ENCODE results near the gene ANKRD24.
"Not testable (repeated sequence)": the region's sequence is repeated elsewhere in the genome, so short reads cannot be mapped to it uniquely, and the experiment has no call there.

Gene ANKRD24

DNA sequence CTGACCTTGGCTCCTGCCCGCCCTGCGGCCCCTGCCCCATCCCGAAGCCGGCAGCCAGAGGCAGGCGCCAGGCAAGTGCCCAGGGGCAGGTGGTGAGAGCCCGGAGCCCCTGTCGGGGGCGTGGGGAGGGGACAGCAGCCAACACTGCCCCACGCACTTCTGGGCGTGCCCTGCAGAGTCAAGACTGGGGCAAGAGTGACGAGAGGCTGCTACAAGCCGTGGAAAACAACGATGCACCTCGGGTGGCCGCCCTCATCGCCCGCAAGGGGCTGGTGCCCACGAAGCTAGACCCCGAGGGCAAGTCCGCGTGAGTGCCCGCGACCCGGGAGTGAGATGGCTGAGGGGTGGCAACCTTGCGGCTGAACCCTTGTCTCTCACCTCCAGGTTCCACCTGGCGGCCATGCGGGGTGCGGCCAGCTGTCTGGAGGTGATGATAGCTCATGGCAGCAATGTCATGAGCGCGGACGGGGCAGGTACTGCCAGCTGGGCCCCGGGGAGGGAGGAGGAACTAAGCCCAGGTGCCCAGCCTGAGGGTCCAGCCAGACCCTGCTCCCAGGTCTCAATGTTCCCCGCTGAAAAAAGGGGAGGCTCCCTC, 17.3 kb downstream of the ANKRD24 start:
- DNase-seq: no peak

DNA sequence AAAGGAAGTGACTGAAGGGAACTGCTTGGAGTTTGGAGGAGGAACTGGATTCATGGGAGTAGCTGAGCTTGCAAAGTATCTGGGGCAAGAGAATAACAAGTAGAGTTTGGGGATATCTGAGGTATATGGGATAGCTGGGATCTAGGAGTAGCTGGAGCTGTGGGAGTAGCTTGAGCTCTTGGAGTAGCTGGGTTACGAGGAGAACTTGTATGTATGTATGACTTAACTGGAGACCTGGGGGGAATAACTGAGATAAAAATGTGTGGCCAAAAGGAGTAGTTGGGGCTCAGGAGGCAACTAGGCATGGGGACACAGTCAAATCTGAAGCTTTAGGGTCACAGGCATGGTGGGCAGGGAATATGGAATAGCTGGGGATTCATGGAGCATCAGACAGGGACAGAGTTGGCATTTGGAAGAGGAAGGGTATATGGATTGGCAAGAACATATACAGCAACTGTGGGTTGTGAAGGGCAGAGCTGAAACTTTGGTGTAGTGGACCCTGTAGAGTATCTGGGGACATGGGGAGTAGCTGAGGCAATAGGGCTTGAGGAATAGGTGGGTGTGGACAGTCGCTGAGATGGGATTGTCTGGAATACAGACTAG, 18.6 kb downstream of the ANKRD24 start:
- no peak for DNase-seq

DNA sequence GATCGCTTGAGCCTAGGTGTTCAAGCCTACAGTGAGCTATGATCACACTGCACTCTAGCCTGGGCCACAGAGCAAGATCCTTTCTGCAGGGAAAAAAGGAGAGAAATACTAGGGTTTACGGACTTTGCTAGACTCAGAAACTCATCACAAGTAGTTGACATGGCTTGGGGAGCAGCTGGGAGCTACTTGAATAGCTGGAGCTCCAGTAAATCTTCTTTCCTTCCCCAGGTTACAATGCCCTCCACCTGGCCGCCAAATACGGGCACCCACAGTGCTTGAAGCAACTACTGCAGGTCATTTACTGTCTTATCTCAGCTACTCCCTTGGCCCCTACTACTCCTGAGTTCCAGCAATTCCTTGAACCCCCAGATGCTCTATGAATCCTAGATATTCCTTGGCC, 19.3 kb downstream of the ANKRD24 start:
- no peak for DNase-seq

DNA sequence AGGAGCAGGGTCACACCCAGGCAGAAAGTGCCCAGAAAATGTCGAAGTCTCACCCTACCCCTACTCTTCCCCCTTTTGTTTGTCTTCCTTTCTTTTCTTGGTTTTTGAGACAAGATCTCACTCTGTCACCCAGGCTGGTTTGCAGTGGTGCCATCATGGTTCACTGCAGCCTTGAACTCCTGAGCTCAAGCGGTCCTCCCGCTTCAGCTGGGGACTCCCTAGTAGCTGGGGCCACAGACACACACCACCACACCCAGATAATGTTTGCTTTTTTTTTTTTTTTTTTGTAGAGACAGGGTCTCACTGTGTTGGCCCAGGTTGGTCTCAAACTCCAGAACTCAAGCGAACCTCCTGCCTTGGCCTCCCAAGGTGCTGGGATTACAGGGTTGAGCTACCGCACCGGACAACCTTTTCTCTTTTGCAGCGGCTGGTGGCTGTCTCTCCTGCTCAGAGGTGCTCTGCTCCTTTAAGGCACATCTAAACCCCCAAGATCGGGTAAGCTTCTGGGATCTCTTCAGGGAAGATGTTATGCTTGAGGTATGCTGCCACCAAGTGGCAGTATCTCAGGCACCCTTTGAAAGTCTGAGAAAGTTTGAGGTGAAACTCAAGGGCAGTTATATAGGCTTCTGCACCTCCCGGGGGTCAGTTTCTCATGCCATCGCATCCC, 24.5 kb downstream of the ANKRD24 start:
- DNase-seq: peak; percentile 24

DNA sequence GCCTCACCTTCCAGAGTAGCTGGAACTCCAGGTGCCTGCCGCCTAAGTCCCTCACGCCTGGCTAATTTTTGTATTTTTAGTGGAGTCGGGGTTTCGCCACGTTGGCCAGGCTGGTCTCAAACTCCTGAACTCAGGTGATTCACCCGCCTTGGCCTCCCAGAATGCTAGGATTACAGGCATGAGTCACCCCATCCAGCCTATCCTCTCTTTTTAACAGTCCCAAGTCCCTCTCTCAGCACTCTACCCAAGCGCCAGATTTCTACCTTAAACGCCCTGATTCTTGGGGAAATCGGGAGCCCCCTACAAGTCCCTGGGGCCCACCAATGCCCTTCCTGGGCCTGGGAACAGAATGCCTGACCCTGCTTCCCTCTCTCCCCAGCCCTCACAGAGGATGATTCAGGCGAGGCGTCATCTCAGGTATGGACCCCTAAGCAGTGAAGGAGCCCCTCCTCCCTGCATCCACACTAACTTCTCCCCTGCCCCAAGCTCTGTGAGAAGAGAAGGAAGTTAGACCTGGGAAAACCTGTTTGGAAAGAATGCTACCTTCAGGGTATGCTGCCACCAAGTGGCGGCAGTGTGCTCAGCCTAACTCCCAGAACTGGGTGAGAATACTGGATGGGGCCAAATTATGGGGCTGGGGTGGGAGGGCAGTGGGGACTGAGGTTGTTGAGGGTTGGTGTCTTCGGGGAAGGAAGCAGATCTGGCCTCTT, 26.1 kb downstream of the ANKRD24 start:
- no peak for DNase-seq

DNA sequence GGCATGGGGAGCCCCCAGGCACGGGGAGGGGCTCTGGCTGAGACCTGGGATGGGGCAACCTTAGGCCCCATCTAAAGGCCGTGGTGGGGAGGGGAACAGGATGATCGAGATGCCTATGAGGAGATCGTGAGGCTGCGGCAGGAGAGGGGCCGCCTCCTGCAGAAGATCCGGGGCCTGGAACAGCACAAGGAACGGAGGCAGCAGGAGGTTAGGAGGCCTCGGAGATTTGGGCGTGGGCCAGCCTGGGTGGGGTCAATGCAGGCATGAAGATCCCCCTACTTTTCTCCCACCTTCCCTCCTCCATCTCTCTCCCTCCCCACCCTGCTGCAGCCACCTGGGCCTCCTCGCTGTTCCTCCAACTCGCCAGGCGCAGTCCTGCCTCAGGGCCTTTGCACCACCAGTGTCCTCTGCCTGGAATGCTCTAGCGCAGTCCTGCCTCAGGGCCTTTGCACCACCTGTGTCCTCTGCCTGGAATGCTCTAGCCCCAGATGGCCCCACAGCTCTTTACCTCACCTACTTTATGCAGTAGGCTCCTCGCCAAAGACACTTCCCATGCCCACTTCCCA, 27.8 kb downstream of the ANKRD24 start:
- no peak for DNase-seq

DNA sequence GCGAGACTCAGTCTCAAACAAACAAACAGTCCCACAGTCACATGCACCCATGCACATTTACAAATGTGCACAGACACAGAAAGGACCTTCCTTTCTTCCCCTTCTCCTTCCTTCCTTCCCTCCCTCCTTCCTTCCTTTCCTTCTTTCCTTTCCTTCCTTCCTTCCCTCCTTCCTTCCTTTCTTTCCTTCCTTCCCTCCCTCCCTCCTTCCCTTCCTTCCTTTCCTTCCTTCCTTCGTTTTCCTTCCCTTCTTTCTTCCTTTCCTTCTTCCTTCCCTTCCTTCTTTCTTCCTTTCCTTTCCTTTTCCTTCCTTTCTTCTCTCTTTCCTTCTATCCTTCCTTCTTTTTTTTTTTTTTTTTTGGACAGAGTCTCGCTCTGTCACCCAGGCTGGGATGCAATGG, 30.6 kb downstream of the ANKRD24 start:
- no peak for DNase-seq

DNA sequence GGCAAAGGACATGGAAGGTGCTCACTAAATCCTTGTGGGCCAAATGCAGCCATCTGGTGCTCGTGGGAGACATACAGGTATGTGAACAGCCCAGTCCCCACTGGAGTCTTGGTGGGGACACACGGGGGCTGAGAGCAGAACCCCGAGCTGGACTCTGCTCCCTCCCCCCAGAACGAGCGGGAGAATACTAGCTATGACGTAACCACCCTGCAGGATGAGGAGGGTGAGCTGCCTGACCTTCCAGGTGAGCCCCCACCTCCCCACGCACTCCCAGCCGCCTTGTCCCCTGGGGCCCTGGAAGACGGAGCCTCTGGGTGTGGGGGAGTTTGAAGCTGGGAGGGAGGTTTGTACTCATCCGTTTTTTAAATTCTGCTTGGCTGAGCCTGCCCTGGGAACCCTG, 33.3 kb downstream of the ANKRD24 start:
- DNase-seq: no peak

DNA sequence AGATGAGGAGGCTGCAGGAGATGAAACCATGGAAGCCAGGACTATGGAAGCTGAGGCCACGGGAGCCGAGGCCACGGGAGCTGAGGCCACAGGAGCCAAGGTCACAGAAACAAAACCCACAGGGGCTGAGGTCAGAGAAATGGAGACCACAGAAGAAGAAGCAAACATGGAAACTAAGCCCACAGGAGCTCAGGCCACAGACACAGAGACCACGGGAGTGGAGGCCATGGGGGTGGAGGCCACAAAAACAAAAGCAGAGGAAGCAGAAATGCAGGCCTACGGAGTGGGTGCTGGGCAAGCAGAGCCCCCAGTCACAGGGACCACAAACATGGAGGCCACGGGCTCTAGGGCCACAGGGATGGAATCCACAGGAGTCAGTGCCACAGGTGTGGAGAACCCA, 34.4 kb downstream of the ANKRD24 start:
- DNase-seq: no peak

DNA sequence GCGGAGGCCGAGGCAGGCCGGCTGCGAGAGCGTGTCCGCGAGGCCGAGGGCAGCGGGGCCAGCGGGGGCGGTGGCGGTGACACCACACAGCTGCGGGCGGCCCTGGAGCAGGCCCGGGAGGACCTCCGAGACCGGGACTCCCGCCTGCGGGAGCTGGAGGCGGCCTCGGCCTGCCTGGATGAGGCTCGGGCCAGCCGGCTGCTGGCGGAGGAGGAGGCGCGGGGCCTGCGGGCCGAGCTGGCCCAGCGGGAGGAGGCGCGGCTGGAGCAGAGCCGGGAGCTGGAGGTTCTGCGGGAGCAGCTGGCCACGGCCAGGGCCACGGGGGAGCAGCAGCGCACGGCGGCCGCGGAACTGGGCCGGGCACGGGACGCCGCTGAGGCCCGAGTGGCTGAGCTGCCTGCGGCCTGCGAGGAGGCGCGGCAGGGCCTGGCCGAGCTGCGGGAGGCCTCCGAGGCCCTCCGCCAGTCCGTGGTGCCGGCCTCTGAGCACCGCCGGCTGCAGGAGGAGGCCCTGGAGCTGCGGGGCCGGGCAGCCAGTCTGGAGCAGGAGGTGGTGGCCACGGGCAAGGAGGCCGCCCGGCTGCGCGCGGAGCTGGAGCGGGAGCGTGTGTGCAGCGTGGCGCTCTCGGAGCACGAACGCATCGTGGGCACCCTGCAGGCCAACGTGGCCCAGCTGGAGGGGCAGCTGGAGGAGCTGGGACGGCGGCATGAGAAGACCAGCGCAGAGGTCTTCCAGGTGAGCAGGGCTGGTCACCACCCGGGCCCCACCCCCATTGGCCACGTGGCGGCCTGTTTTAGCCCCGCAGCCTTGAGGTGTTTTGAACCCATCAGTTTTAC, 35.2 kb downstream of the ANKRD24 start:
- no peak for DNase-seq

DNA sequence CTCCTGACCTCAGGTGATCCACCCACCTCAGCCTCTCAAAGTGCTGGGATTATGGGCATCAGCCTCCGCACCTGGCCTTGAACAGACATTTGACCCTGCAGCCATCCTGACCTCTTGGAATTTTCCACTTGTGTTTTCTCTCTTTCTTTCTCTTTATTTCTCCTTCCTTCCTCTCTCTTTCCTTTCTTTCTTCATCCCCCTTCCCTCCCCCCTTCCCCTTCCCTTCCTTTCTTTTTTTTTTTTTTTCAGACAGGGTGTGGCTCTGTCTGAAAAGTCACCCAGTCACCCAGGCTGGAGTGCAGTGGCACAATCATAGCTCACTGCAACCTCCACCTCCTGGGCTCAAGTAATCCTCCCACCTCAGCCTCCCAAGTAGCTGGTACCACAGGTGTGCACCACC, 36.0 kb downstream of the ANKRD24 start:
- not testable (repeated sequence) for DNase-seq

DNA sequence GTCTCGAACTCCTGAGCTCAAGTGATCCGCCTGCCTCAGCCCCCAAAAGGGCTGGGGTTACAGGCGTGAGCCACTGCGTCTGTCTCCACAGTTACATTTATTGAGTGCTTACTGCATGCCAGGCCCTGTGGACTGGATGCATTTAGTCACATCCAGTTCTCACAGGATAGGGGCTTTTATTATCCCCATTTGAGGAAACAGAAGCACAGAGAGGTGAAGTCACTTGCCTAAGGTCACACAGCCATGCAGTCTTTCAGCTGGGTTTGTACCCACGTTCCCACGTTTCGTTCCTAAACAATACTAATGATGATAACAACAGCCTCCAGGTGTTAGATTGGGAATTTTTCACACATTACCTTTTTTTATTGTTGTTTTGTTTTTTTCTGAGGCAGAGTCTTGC, 37.7 kb downstream of the ANKRD24 start:
- DNase-seq: no peak

DNA sequence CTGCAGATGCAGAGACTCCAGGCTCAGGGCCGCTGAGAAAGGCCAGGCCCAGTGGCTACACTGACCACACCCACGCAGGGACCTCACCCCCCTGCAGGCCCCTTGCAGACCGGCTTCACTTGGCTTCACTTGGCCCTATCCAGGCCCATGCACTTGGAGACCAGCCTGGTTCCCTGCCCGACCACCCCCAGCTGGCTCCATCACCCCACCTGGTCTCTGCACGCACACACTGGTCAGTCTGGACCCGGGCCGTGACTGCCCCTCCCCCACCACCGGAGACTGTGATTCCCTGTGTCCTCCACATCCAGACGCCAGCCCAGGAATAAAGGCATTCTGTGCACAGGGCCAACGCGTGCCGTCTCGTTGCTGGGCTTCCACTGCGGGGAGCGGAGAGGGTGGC, 42.0 kb downstream of the ANKRD24 start:
- DNase-seq: no peak

DNA sequence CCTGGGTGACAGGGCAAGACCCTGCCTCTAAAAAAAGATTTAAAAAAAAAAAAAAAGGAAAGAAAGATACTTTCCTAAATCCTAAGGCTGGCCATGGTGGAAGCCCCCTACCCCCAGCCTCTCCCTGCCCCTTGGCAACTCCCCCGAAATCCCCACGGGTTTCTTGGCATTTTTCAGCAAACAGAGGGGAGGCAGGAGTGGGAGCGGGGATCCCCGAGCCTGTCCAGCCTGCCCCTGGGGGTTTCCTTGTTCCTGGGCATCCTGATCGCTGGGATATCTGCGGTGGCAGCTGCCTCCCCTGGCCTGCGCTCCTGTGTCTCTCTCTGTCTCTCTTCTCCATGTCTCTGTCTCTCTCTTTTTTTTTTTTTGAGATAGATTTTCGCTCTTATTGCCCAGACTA, 43.4 kb downstream of the ANKRD24 start:
- DNase-seq: no peak

DNA sequence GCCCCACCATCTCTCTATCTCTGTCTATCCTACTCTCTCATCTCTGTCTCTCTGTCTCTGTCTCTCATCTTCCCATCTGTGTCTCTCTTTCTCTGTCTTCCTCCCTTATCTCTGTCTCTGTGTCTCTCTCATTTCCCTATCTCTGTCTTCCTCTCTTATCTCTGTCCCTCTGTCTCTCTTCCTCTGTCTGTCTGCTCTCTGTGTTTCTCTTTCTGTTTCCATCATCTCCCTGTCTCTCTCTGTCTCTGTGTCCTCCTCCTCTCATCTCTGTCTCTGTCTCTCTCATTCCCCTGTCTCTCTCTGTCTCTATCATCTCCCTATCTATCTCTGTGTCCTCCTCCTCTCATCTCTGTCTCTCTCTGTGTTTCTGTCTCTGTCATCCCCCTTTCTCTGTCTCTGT, 45.3 kb downstream of the ANKRD24 start:
- no peak for DNase-seq

DNA sequence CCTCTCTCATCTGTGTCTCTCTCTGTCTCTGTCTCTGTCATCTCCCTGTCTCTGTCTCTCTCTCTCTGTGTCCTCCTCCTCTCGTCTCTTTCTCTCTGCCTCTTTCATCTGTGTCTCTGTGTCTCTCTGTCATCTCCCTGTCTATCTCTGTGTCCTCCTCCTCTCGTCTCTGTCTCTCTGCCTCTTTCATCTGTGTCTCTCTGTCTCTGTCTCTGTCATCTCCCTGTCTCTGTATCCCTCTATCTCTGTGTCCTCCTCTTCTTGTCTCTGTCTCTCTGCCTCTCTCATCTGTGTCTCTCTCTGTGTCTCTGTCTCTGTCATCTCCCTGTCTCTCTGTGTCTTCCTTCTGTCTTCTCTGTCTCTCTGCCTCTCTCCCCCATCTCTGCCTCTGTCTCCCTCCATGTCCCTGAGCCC, 46.3 kb downstream of the ANKRD24 start:
- DNase-seq: no peak

DNA sequence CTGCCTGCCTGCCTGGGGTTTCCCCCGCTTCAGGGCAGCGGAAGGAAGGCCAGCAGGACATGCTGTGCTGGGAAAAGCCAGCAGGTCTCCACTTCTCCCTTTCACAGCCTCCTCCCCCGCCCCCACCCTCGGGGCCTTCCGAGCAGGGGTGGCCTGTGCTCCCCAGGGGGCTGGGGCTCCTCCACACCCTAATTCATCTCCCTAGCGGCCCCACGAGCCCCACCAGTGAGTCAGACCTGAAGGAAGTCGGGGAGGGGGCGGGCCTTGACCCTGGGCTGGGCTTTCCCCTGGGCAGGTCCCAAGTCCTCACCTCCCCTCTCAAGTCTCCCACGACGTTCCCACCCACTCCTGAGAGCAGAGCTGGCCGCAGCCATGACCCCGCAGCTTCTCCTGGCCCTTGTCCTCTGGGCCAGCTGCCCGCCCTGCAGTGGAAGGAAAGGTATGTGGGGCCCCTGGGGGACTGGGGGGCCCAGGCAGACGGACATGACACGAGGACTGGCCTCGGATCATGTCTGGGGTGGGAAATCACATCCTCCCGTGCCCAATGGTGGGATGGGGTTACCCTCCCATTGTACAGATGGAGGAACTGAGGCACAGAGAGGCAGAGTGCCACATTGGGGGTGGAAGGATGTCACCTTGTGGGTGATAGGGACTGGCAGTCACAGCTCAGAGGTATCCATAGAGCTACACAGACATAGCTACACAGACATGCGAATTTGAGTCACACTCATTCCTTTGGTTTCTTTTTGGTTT, 46.9 kb downstream of the ANKRD24 start, which contains the start of gene EBI3:
EBI3 (plus strand) TSS at position 345 of the 753 bp plus-strand sequence; CDS start at position 373, 28 bp downstream.
- peak; percentile 70 for DNase-seq

DNA sequence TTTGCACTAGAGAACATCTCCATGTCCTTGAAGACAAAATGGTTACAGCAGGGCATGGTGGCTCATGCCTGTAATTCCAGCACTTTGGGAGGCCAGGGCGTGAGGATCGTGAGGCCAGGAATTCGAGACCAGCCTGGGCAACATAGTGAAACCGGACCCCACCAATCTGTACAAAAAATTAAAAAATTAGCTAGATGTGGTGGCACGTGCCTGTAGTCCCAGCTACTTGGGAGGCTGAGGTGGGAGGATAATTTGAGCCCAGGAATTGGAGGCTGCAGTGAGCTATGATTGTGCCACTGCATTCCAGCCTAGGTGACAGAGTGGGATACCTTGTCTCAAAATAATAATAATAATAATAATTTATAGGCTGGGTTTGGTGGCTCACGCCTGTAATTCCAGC, 47.7 kb downstream of the ANKRD24 start:
- not testable (repeated sequence) for DNase-seq

DNA sequence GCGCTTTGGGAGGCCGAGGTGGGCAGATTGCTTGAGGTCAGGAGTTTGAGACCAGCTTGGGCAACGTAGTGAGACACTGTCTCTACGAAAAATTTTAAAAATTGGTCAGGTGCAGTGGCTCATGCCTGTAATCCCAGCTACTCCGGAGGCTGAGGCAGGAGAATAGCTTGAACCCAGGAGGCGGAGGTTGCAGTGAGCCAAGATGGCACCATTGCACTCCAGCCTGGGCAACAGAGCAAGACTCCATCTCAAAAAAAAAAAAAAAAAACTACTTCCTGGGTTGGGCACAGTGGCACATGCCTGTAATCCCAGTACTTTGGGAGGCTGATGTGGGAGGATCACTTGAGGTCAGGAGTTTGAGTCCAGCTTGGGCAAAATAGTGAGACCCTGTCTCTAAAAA, 49.0 kb downstream of the ANKRD24 start:
- DNase-seq: not testable (repeated sequence)

DNA sequence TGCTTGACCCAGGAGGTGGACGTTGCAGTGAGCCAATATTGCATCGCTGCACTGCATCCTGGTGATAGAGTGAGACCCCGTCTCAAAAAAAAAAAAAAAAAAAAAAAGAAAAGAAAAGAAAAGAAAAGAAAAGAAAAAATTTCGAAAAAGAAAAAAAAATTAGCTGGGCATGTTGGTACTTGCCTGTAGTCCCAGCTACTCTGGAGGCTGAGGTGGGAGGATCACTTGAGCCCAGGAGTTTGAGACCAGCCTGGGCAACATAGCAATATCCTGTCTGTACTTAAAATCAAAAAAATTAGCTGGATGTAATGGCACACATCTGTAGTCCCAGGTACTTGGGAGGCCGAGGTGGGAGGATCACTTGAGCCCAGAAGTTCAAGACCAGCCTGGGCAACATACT, 49.6 kb downstream of the ANKRD24 start:
- DNase-seq: not testable (repeated sequence)

DNA sequence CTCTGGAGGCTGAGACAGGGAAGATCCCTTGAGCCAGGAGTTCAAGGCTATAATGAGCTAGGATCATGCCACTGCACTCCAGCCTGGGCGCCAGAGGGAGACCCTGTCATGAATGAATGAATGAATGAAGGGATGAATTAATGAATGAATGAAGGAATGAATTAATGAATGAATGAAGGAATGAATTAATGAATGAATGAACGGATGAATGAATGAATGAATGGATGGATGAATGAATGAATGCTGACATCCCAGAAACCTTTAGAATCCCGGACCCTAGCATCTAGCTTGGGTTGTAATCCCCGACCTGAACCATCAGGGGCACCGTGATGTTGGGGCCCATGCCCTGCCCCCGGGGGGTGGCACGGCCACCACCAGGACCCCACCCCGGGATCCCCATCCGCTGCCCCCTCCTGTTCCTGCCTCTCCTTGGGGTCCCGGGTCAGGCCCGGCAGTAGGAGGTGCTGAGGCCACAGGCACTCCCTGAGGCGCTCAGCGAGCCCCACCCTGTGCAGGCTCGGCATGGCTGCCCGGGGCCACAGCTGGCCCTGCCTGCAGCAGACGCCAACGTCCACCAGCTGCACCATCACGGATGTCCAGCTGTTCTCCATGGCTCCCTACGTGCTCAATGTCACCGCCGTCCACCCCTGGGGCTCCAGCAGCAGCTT, 50.3 kb downstream of the ANKRD24 start:
- no peak for DNase-seq
